HepG2 (cell line): ENCODE measurements around the gene CMTM3. TPM values are rescaled to one million over a fixed set of nuclear protein-coding genes. Genes with fewer than 3 reads are reported as not detected.

ENCODE experiments used
- CAMTA2 ChIP-seq: sonication (generic); formaldehyde crosslinking; IDR thresholded peaks from 2 replicates; pipeline ENCODE4 v1.4.0; 2020; ENCODE audit warnings: mild to moderate bottlenecking, missing genetic modification reagents, borderline replicate concordance
- EED ChIP-seq: sonication (generic); formaldehyde crosslinking; IDR thresholded peaks from 2 replicates; pipeline ENCODE4 v1.5.0; 2020; ENCODE audit warnings: mild to moderate bottlenecking, missing genetic modification reagents
- GABPB1 ChIP-seq: IDR thresholded peaks from 2 replicates; pipeline ENCODE4 v1.6.1; 2016; ENCODE audit warnings: mild to moderate bottlenecking, missing genetic modification reagents, moderate library complexity, missing compliant biosample characterization
- GTF2F1 ChIP-seq: fragments of 150-350 bp; IDR thresholded peaks from 2 replicates; pipeline ENCODE4 v1.6.1; 2014; ENCODE audit warnings: low read length
- JUNB ChIP-seq: sonication (generic); formaldehyde crosslinking; IDR thresholded peaks from 2 replicates; pipeline ENCODE4 v1.8.0; 2022; ENCODE audit warnings: missing genetic modification reagents, mild to moderate bottlenecking, borderline replicate concordance
- MAX ChIP-seq: IDR thresholded peaks from 2 replicates; pipeline ENCODE4 v1.6.1; 2012; ENCODE audit warnings: inconsistent platforms
- MED1 ChIP-seq: sonication (generic); formaldehyde crosslinking; IDR thresholded peaks from 2 replicates; pipeline ENCODE4 v1.4.0; 2020; ENCODE audit warnings: missing genetic modification reagents
- RFX1 ChIP-seq: fragments of 450-650 bp; IDR thresholded peaks from 2 replicates; pipeline ENCODE4 v1.6.1; 2017
- SCMH1 ChIP-seq: sonication (generic); formaldehyde crosslinking; IDR thresholded peaks from 2 replicates; pipeline ENCODE4 v1.9.0; 2021; ENCODE audit warnings: missing genetic modification reagents, mild to moderate bottlenecking, borderline replicate concordance
- THRA ChIP-seq: sonication (generic); formaldehyde crosslinking; IDR thresholded peaks from 2 replicates; pipeline ENCODE4 v1.4.0; 2020; ENCODE audit warnings: missing genetic modification reagents, borderline replicate concordance
- U2AF1 ChIP-seq: fragments of 200-400 bp; formaldehyde crosslinking; optimal IDR thresholded peaks from 2 replicates; pipeline ENCODE3; 2017; ENCODE audit warnings: mild to moderate bottlenecking, low read depth, low read length
- WIZ ChIP-seq: sonication (generic); formaldehyde crosslinking; IDR thresholded peaks from 2 replicates; pipeline ENCODE4 v1.5.1; 2020; ENCODE audit warnings: mild to moderate bottlenecking, missing genetic modification reagents
- ZBTB37 ChIP-seq: sonication (generic); formaldehyde crosslinking; IDR thresholded peaks from 2 replicates; pipeline ENCODE4 v1.4.0; 2020; ENCODE audit warnings: mild to moderate bottlenecking, missing genetic modification reagents
- ZFP82 ChIP-seq: sonication (generic); formaldehyde crosslinking; IDR thresholded peaks from 2 replicates; pipeline ENCODE4 v1.5.1; 2020; ENCODE audit warnings: mild to moderate bottlenecking, missing genetic modification reagents, borderline replicate concordance
- ZGPAT ChIP-seq: IDR thresholded peaks from 2 replicates; pipeline ENCODE4 v1.6.1; 2016; ENCODE audit warnings: mild to moderate bottlenecking
- ZNF709 ChIP-seq: sonication (generic); formaldehyde crosslinking; IDR thresholded peaks from 2 replicates; pipeline ENCODE4 v1.5.0; 2020; ENCODE audit warnings: mild to moderate bottlenecking, missing genetic modification reagents
- ZNF747 ChIP-seq: sonication (generic); formaldehyde crosslinking; IDR thresholded peaks from 2 replicates; pipeline ENCODE4 v1.8.1; 2023; ENCODE audit warnings: missing genetic modification reagents, mild to moderate bottlenecking, borderline replicate concordance
- polyA plus RNA-seq, 8 experiments: library from polyadenylated mRNA; depleted of rRNA in 3 of 8; stranded (reverse) in 7 of 8; unstranded in 1 of 8; fragments of >200 nt; fragmentation: Illumina TruSeq in 4 of 8; extraction: Trizol in 4 of 8; gene quantifications; 2 replicates each; pipeline versions ENCODE4 v1.2.1 to v1.2.3, GENCODE V29; 2011 to 2016; ENCODE audit warnings: low read depth in 4 of 8, missing spikeins in 1 of 8, mixed read lengths in 1 of 8; ENCODE audit not compliant: insufficient read depth in 1 of 8
- total RNA-seq, 5 experiments: library from RNA; depleted of rRNA; stranded (reverse); fragments of >200 nt; fragmentation: Illumina TruSeq; extraction: Trizol; gene quantifications; 2 replicates each; pipeline ENCODE4 v1.2.3, GENCODE V29; 2016; ENCODE audit warnings: low read depth in 1 of 5
- TF ChIP-seq, protein P1 (sequence below): sonication (generic); formaldehyde crosslinking; IDR thresholded peaks from 2 replicates; pipeline ENCODE4 v1.8.1; 2023; ENCODE audit warnings: mild to moderate bottlenecking, missing genetic modification reagents
- TF ChIP-seq, protein P2 (sequence below), 2 experiments: IDR thresholded peaks; 2 replicates each; pipeline ENCODE4 v1.6.1; 2011 to 2012; ENCODE audit warnings: low read length in 2 of 2, borderline replicate concordance in 1 of 2, low read depth in 1 of 2, mild to moderate bottlenecking in 1 of 2, moderate library complexity in 1 of 2

Gene CMTM3
- total and polyA plus RNA-seq, 2 of the 13 experiments (the other 11 are each of a cell fraction or from before 2014, with no cell fraction given), result 29.2 to 48.7 TPM

DNA sequence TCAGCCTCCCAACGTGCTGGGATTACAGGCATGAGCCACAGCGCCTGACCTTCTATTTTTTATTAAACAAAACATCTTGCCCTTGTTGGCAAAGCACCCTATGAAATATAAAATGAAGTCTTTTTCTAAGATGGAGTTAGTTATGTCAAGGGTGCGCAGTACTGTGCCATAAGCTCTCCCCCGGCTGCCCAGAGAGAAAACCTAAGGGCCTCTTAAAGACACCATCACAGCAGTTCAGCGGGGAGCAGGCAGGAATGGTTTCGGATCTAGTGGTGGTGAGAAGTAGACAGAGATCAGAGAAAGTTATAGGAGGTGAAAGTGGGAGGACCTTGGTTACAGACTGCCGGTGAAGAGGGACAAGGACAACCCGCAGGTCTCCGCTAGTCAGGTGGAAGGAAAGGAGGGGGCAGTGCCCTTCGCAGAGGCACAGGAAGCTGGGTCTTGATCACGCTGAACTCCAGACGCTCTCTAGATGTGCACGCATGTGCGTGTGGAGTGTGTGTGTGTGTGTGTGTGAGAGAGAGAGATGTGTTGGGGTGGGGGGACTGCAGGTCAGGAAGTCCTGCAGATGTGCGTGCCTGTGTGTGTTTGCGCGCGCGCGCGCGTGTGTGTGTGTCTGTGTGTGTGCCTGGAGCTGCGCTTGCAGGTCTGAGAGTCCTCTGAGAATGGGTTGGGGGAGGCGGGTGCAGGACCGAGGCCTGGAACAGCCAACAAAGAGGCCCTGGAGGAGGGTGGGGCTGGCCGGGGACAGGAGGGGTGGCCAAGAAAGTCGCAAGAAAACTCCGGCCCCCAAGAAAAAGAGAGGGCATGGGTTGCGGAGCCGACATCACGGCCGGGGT is 748 bp upstream of the CMTM3 start (continued):
- TF ChIP-seq ZGPAT (CRISPR knock-in tag) (no peak; the same call in 1 of the 2 replicates), WIZ (CRISPR knock-in tag) (no peak), CAMTA2 (CRISPR knock-in tag) (no peak), GTF2F1 (no peak), ZBTB37 (CRISPR knock-in tag) (no peak), JUNB (CRISPR knock-in tag) (no peak), THRA (peak; percentile 8; the same call in 1 of the 2 replicates), SCMH1 (no peak), EED (CRISPR knock-in tag) (no peak), ZNF709 (CRISPR knock-in tag) (no peak), ZFP82 (CRISPR knock-in tag) (no peak), MED1 (CRISPR knock-in tag) (peak; percentile 49), U2AF1 (peak; percentile 33), RFX1 (no peak), GABPB1 (no peak; the same call in 1 of the 2 replicates), MAX (peak; percentile 74), ZNF747 (0 out of 2 replicates have a peak, but pooled peaks have one; percentile 51)
- TF ChIP-seq, protein P1, sequence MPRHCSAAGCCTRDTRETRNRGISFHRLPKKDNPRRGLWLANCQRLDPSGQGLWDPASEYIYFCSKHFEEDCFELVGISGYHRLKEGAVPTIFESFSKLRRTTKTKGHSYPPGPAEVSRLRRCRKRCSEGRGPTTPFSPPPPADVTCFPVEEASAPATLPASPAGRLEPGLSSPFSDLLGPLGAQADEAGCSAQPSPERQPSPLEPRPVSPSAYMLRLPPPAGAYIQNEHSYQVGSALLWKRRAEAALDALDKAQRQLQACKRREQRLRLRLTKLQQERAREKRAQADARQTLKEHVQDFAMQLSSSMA (CRISPR knock-in tag), result no peak
- TF ChIP-seq, protein P2, sequence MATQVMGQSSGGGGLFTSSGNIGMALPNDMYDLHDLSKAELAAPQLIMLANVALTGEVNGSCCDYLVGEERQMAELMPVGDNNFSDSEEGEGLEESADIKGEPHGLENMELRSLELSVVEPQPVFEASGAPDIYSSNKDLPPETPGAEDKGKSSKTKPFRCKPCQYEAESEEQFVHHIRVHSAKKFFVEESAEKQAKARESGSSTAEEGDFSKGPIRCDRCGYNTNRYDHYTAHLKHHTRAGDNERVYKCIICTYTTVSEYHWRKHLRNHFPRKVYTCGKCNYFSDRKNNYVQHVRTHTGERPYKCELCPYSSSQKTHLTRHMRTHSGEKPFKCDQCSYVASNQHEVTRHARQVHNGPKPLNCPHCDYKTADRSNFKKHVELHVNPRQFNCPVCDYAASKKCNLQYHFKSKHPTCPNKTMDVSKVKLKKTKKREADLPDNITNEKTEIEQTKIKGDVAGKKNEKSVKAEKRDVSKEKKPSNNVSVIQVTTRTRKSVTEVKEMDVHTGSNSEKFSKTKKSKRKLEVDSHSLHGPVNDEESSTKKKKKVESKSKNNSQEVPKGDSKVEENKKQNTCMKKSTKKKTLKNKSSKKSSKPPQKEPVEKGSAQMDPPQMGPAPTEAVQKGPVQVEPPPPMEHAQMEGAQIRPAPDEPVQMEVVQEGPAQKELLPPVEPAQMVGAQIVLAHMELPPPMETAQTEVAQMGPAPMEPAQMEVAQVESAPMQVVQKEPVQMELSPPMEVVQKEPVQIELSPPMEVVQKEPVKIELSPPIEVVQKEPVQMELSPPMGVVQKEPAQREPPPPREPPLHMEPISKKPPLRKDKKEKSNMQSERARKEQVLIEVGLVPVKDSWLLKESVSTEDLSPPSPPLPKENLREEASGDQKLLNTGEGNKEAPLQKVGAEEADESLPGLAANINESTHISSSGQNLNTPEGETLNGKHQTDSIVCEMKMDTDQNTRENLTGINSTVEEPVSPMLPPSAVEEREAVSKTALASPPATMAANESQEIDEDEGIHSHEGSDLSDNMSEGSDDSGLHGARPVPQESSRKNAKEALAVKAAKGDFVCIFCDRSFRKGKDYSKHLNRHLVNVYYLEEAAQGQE (IDR thresholded peaks at IDR 0.05; ENCODE audit: borderline replicate concordance in 1 of 2, low read depth in 1 of 2, low read length in 2 of 2), result no peak; a peak in 1 of 4 replicates
